ENCODE results near the gene UTP4. TPM values are rescaled to one million over a fixed set of nuclear protein-coding genes. Genes with fewer than 3 reads are reported as not detected.

The UTP4 gene
- polyA plus RNA-seq, 3 donors = 17.6 to 50.2 (median 20.9) TPM

GRCh38 chr16:69108905-69109252, 23.6 kb upstream of the UTP4 start:
- no peak overlapping the region for H3K27ac ChIP-seq (ENCODE audit: low read depth, low read length)
- 91 to 96% (median 93%) methylated on average over 4 of the region's 4 CpGs for WGBS, 3 donors

DNA sequence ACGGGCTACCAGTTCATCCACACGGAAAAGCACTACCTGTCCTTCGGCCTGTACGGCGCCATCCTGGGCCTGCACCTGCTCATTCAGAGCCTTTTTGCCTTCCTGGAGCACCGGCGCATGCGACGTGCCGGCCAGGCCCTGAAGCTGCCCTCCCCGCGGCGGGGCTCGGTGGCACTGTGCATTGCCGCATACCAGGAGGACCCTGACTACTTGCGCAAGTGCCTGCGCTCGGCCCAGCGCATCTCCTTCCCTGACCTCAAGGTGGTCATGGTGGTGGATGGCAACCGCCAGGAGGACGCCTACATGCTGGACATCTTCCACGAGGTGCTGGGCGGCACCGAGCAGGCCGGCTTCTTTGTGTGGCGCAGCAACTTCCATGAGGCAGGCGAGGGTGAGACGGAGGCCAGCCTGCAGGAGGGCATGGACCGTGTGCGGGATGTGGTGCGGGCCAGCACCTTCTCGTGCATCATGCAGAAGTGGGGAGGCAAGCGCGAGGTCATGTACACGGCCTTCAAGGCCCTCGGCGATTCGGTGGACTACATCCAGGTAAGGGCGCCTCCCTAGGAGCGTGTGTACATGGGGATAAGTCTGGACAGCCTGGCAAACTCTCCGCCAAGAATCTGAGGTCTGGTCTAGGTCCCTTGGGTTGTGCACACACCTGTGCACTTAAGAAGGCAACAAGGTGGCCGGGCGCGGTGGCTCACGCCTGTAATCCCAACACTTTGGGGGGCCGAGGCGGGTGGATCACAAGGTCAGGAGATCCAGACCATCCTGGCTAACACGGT, 22.8 kb upstream of the UTP4 start:
- 95 to 97% (median 95%) methylated on average over 47 to 48 of the region's 48 CpGs for WGBS, 3 donors
- H3K27ac ChIP-seq (ENCODE audit: low read depth, low read length) = no peak overlapping the region

DNA sequence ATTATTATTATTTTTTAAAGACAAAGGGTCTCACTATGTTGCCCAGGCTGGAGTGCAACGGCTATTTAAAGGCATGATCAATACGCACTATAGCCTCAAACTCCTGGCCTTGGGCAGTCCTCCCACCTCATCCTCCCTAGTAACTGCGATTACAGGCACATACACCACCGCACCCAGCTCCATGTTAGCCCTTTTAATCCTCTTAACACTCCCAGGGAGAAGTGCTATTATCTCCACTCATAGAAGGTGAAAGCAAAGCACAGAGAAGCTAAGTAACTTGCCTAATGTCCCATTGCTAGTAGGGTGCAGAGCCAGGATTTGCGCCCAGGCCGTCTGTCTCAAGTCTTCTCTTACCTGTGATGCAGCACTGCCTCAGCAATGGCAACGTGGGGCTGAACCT, 22.0 kb upstream of the UTP4 start:
- WGBS, 3 donors = 92 to 95% (median 92%) methylated on average over 7 of the region's 7 CpGs
- no peak overlapping the region for H3K27ac ChIP-seq (ENCODE audit: low read depth, low read length)

- 81 to 84% (median 82%) methylated on average over 6 of the region's 6 CpGs for WGBS, 3 donors
These were observed 21.1 kb upstream of the UTP4 start for GRCh38 chr16:69111216-69111875.

GRCh38 chr16:69111876-69112230, 20.6 kb upstream of the UTP4 start:
- no peak overlapping the region for H3K27ac ChIP-seq (ENCODE audit: low read depth, low read length)
- 63 to 85% (median 75%) methylated on average over 5 of the region's 5 CpGs for WGBS, 3 donors

More at GRCh38 chr16:69111216-69111875, 21.1 kb upstream of the UTP4 start:
- no peak overlapping the region for H3K27ac ChIP-seq (ENCODE audit: low read depth, low read length)

GRCh38 chr16:69112285-69113129, 19.9 kb upstream of the UTP4 start:
- WGBS, 3 donors = 38 to 49% (median 48%) methylated on average over 6 of the region's 6 CpGs
- H3K27ac ChIP-seq (ENCODE audit: low read depth, low read length) = no peak overlapping the region

DNA sequence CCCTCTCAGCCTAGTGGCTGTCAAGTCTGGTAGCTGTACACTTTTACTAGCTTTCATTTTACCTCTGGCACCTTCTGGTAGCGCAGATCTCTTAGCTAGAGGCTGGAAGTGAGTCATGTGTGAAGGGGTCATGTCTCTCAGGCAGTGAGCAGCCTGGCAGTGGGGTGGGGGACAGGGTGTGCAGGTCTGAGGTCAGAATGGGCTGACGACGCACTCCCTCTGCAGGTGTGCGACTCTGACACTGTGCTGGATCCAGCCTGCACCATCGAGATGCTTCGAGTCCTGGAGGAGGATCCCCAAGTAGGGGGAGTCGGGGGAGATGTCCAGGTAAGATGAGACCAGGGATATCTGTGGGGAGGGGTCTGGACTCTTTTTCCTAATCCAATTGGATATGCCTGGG, 19.2 kb upstream of the UTP4 start:
- H3K27ac ChIP-seq (ENCODE audit: low read depth, low read length) = no peak overlapping the region
- 89 to 97% (median 93%) methylated on average over 7 of the region's 7 CpGs for WGBS, 3 donors

- 89 to 94% (median 90%) methylated on average over 25 of the region's 25 CpGs for WGBS, 3 donors
These were observed 18.0 kb upstream of the UTP4 start for GRCh38 chr16:69114346-69114975.

DNA sequence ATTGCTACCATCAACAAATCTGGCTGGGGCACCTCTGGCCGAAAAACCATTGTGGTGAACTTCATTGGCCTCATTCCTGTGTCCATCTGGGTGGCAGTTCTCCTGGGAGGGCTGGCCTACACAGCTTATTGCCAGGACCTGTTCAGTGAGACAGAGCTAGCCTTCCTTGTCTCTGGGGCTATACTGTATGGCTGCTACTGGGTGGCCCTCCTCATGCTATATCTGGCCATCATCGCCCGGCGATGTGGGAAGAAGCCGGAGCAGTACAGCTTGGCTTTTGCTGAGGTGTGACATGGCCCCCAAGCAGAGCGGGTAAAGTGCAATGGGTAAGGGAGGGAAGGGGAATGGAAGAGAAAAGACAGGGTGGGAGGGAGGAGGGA, 17.5 kb upstream of the UTP4 start:
- no peak overlapping the region for H3K27ac ChIP-seq (ENCODE audit: low read depth, low read length)
- WGBS, 3 donors = 96 to 100% (median 98%) methylated on average over 6 of the region's 6 CpGs

More at GRCh38 chr16:69114346-69114975, 18.0 kb upstream of the UTP4 start:
- no peak overlapping the region for H3K27ac ChIP-seq (ENCODE audit: low read depth, low read length)

- 96% methylated on average over 5 of the region's 5 CpGs for WGBS, 3 donors
- H3K27ac ChIP-seq (ENCODE audit: low read depth, low read length) = no peak overlapping the region
These were observed 17.1 kb upstream of the UTP4 start for GRCh38 chr16:69115361-69115760.

- 56 to 76% (median 74%) methylated on average over 1 of the region's 1 CpG for WGBS, 3 donors
- H3K27ac ChIP-seq (ENCODE audit: low read depth, low read length) = no peak overlapping the region
These were observed 16.6 kb upstream of the UTP4 start for GRCh38 chr16:69115837-69116236.

- no peak overlapping the region for H3K27ac ChIP-seq (ENCODE audit: low read depth, low read length)
- 71 to 80% (median 73%) methylated on average over 7 of the region's 7 CpGs for WGBS, 3 donors
These were observed 16.1 kb upstream of the UTP4 start for GRCh38 chr16:69116256-69116875.

DNA sequence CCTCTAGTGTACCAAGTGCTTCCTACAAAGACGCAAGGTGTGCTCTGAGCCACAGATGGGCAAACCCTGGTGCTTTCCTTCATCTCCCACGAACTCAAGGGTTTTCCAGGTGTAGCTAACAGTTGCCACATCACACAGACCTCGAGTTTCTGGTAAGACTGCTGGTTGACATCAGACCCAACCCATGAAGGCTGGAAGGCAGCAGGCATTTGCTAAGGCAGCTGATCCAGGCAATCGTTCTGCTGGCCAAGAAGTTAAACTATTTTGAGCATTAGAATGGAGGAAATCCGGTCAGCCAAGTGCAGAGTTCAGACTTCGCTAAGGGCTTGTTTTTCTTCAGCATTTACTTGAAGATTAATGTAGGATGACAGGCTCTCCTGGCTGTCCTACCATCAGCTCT, 15.5 kb upstream of the UTP4 start:
- WGBS, 3 donors = 59 to 63% (median 61%) methylated on average over 6 of the region's 6 CpGs
- no peak overlapping the region for H3K27ac ChIP-seq (ENCODE audit: low read depth, low read length)

DNA sequence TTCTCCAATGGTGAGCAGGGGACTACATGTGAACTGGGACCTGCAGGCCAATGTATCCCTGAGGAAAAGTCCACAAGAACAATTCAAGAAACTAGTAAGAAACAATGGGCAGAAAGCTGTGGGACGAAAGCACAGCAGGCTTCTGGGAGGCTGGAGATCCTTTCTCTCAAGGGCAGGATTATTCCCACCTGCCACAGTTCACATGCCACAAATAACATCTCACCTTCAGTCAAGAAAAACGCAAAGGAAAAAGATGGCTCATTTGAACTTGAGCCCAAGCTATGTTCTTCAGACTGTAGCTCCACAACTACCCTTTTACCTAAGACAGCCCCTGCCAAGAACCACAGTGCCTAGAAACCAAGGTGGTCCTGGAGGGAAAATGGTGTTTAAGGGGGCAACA, 14.0 kb upstream of the UTP4 start:
- H3K27ac ChIP-seq (ENCODE audit: low read depth, low read length) = no peak overlapping the region
- 54 to 96% (median 95%) methylated on average over 2 of the region's 2 CpGs for WGBS, 3 donors

DNA sequence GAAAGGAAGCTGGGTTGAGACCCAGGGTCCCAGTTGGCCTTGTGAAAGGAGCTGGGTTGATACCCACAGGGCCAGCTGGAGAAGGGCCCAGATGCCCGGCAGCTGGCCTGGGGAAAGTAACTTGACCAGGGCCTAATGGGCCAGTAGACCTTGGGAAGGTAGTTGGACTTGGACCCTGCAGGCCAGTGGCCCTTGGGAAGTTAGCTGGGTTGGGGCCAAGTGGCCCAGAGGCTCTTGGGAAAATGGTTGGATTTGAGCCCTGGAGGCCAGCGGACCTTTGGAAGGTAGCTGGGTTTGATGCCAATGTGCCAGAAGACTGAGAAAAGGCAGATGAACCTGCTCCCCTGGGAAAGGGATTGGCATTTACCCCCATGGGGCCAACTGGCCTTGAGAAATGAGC, 13.5 kb upstream of the UTP4 start:
- 40 to 77% (median 76%) methylated on average over 2 of the region's 2 CpGs for WGBS, 3 donors

DNA sequence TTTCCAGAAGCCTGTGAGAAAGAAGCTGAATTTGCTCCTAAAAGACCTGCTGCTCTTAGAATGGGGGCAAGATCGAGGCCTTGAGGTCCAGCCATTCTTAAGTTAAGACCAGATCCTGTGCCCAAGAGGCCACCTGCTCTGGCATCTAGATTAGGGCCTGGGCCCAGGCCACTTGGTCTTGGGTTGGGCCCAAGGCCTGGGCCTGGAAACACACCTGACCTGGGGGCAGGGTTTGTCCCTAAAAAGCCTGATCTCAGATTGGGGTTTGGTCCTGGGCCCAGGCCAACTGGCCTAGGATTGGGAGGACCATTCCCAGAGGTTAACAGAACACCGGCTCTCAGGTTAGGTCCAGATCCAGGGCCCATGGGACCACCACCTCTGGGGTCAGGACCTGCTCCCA, 12.9 kb upstream of the UTP4 start:
- 60 to 100% (median 100%) methylated on average over 2 of the region's 2 CpGs for WGBS, 3 donors
- no peak overlapping the region for H3K27ac ChIP-seq (ENCODE audit: low read depth, low read length)

More for the DNA sequence above, 13.5 kb upstream of the UTP4 start:
- H3K27ac ChIP-seq (ENCODE audit: low read depth, low read length) = no peak overlapping the region

DNA sequence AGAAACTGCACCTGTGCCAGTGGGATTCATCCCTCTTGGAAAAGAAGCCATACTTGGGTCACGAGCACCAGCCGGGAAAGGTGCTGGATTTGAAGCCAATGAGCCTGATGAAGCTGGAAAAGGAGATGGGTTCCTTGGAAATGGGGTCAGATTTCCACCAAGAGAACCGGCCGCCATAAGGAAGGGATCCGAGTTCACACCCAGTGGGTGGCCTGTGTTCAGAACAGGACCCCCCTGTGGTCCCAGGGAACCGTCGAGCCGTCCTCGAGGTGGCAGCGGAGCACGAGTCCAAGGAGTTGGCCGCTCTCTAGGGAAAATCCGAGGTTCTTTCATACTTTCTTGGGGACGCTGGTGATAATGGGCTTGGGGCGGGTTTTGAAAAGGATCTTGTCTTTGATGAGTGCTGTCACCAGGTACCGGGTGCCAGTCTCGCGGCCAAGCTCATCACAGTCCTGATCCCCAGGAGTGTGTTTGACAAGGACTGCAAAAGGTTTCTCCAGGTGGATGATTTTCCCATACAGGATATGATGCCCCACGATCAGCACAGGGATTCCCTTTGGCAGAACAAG, 12.3 kb upstream of the UTP4 start:
- no peak overlapping the region for H3K27ac ChIP-seq (ENCODE audit: low read depth, low read length)
- 95 to 97% (median 97%) methylated on average over 19 of the region's 19 CpGs for WGBS, 3 donors

- 75 to 84% (median 83%) methylated on average over 3 of the region's 3 CpGs for WGBS, 3 donors
- H3K27ac ChIP-seq (ENCODE audit: low read depth, low read length) = no peak overlapping the region
These were observed 8.5 kb upstream of the UTP4 start for GRCh38 chr16:69123910-69124309.
